Measurements from ENCODE around the gene RECK.

RECK gene

GRCh38 chr9:35998333-35998732, 38.4 kb upstream of the RECK start:
- H3K36me3 ChIP-seq (ENCODE audit: insufficient read depth, insufficient read length, low read length), result no peaks in the 10 kb centered on the region

GRCh38 chr9:36005891-36006290, 30.8 kb upstream of the RECK start:
- Histone ChIP-seq H3K4me1 (ENCODE audit: insufficient read depth, insufficient read length) (no peaks in the 10 kb centered on the region), H3K9me3 (ENCODE audit: insufficient read depth, low read length) (peaks cover 13% of the 10 kb centered on the region; the same call in 1 of the 2 replicates), H3K9ac (ENCODE audit: insufficient read length, low read depth) (no peak overlapping the region), H3K27me3 (ENCODE audit: insufficient read depth, insufficient read length) (no peaks in the 10 kb centered on the region), H3K4me3 (ENCODE audit: insufficient read length, low read depth) (no peak overlapping the region), H3K36me3 (ENCODE audit: insufficient read depth, insufficient read length, low read length) (no peaks in the 10 kb centered on the region)
- TF ChIP-seq SUZ12 (IDR thresholded peaks at IDR 0.05; ENCODE audit: extremely low read depth, insufficient read depth, insufficient read length) (no peak), ZNF274 (IDR thresholded peaks at IDR 0.05; ENCODE audit: low read depth, low read length) (no peak), YY1 (IDR thresholded peaks at IDR 0.05; ENCODE audit: insufficient read depth, insufficient read length) (no peak)
- DNase-seq (ENCODE audit: low read depth, low spot score), result no peak

More at GRCh38 chr9:35998333-35998732, 38.4 kb upstream of the RECK start:
- H3K9ac ChIP-seq (ENCODE audit: insufficient read length, low read depth), result no peak overlapping the region
- no peak for DNase-seq (ENCODE audit: low read depth, low spot score)
- TF ChIP-seq ZNF274 (IDR thresholded peaks at IDR 0.05; ENCODE audit: low read depth, low read length) (no peak), YY1 (IDR thresholded peaks at IDR 0.05; ENCODE audit: insufficient read depth, insufficient read length) (no peak), SUZ12 (IDR thresholded peaks at IDR 0.05; ENCODE audit: extremely low read depth, insufficient read depth, insufficient read length) (no peak)
- no peak overlapping the region for H3K4me3 ChIP-seq (ENCODE audit: insufficient read length, low read depth)
- H3K9me3 ChIP-seq (ENCODE audit: insufficient read depth, low read length), result peaks cover 11% of the 10 kb centered on the region
- peaks cover 4% of the 10 kb centered on the region for H3K4me1 ChIP-seq (ENCODE audit: insufficient read depth, insufficient read length)
- H3K27me3 ChIP-seq (ENCODE audit: insufficient read depth, insufficient read length), result no peaks in the 10 kb centered on the region

GRCh38 chr9:36006549-36007315, 30.0 kb upstream of the RECK start:
- no peak for DNase-seq (ENCODE audit: low read depth, low spot score)
- Histone ChIP-seq H3K27me3 (ENCODE audit: insufficient read depth, insufficient read length) (no peaks in the 10 kb centered on the region), H3K4me3 (ENCODE audit: insufficient read length, low read depth) (no peak overlapping the region), H3K4me1 (ENCODE audit: insufficient read depth, insufficient read length) (no peaks in the 10 kb centered on the region), H3K9me3 (ENCODE audit: insufficient read depth, low read length) (peaks cover 13% of the 10 kb centered on the region; the same call in 1 of the 2 replicates), H3K9ac (ENCODE audit: insufficient read length, low read depth) (no peak overlapping the region), H3K36me3 (ENCODE audit: insufficient read depth, insufficient read length, low read length) (no peaks in the 10 kb centered on the region)
- TF ChIP-seq SUZ12 (IDR thresholded peaks at IDR 0.05; ENCODE audit: extremely low read depth, insufficient read depth, insufficient read length) (no peak), YY1 (IDR thresholded peaks at IDR 0.05; ENCODE audit: insufficient read depth, insufficient read length) (no peak), ZNF274 (IDR thresholded peaks at IDR 0.05; ENCODE audit: low read depth, low read length) (no peak)

- no peaks in the 10 kb centered on the region for H3K36me3 ChIP-seq (ENCODE audit: insufficient read depth, insufficient read length, low read length)
- TF ChIP-seq YY1 (IDR thresholded peaks at IDR 0.05; ENCODE audit: insufficient read depth, insufficient read length) (no peak), SUZ12 (IDR thresholded peaks at IDR 0.05; ENCODE audit: extremely low read depth, insufficient read depth, insufficient read length) (no peak), ZNF274 (IDR thresholded peaks at IDR 0.05; ENCODE audit: low read depth, low read length) (no peak)
- peaks cover 13% of the 10 kb centered on the region; the same call in 1 of the 2 replicates for H3K9me3 ChIP-seq (ENCODE audit: insufficient read depth, low read length)
- H3K4me1 ChIP-seq (ENCODE audit: insufficient read depth, insufficient read length), result no peaks in the 10 kb centered on the region
- no peak overlapping the region for H3K4me3 ChIP-seq (ENCODE audit: insufficient read length, low read depth)
- no peak overlapping the region for H3K9ac ChIP-seq (ENCODE audit: insufficient read length, low read depth)
- H3K27me3 ChIP-seq (ENCODE audit: insufficient read depth, insufficient read length), result no peaks in the 10 kb centered on the region
- no peak for DNase-seq (ENCODE audit: low read depth, low spot score)
These were observed 29.4 kb upstream of the RECK start for GRCh38 chr9:36007316-36007708.

GRCh38 chr9:36007852-36008251, 28.9 kb upstream of the RECK start:
- H3K4me1 ChIP-seq (ENCODE audit: insufficient read depth, insufficient read length), result no peaks in the 10 kb centered on the region
- no peak for DNase-seq (ENCODE audit: low read depth, low spot score)
- no peak overlapping the region for H3K4me3 ChIP-seq (ENCODE audit: insufficient read length, low read depth)
- H3K9me3 ChIP-seq (ENCODE audit: insufficient read depth, low read length), result peaks cover 13% of the 10 kb centered on the region; the same call in 1 of the 2 replicates
- no peaks in the 10 kb centered on the region for H3K27me3 ChIP-seq (ENCODE audit: insufficient read depth, insufficient read length)
- no peak for TF ChIP-seq SUZ12 (IDR thresholded peaks at IDR 0.05; ENCODE audit: extremely low read depth, insufficient read depth, insufficient read length)
- TF ChIP-seq YY1 (IDR thresholded peaks at IDR 0.05; ENCODE audit: insufficient read depth, insufficient read length), result no peak
- TF ChIP-seq ZNF274 (IDR thresholded peaks at IDR 0.05; ENCODE audit: low read depth, low read length), result no peak
- no peaks in the 10 kb centered on the region for H3K36me3 ChIP-seq (ENCODE audit: insufficient read depth, insufficient read length, low read length)
- H3K9ac ChIP-seq (ENCODE audit: insufficient read length, low read depth), result no peak overlapping the region

- TF ChIP-seq ZNF274 (IDR thresholded peaks at IDR 0.05; ENCODE audit: low read depth, low read length) (no peak), YY1 (IDR thresholded peaks at IDR 0.05; ENCODE audit: insufficient read depth, insufficient read length) (no peak), SUZ12 (IDR thresholded peaks at IDR 0.05; ENCODE audit: extremely low read depth, insufficient read depth, insufficient read length) (no peak)
- H3K36me3 ChIP-seq (ENCODE audit: insufficient read depth, insufficient read length, low read length), result no peaks in the 10 kb centered on the region
- H3K4me1 ChIP-seq (ENCODE audit: insufficient read depth, insufficient read length), result no peaks in the 10 kb centered on the region
- H3K9me3 ChIP-seq (ENCODE audit: insufficient read depth, low read length), result peaks cover 13% of the 10 kb centered on the region; the same call in 1 of the 2 replicates
- no peak overlapping the region for H3K4me3 ChIP-seq (ENCODE audit: insufficient read length, low read depth)
- H3K9ac ChIP-seq (ENCODE audit: insufficient read length, low read depth), result no peak overlapping the region
- DNase-seq (ENCODE audit: low read depth, low spot score), result peak; percentile 61
- no peaks in the 10 kb centered on the region for H3K27me3 ChIP-seq (ENCODE audit: insufficient read depth, insufficient read length)
These were observed 27.9 kb upstream of the RECK start for GRCh38 chr9:36008774-36009300.

- TF ChIP-seq YY1 (IDR thresholded peaks at IDR 0.05; ENCODE audit: insufficient read depth, insufficient read length) (no peak), SUZ12 (IDR thresholded peaks at IDR 0.05; ENCODE audit: extremely low read depth, insufficient read depth, insufficient read length) (no peak), ZNF274 (IDR thresholded peaks at IDR 0.05; ENCODE audit: low read depth, low read length) (no peak)
- Histone ChIP-seq H3K9me3 (ENCODE audit: insufficient read depth, low read length) (peaks cover 8% of the 10 kb centered on the region; the same call in 1 of the 2 replicates), H3K4me1 (ENCODE audit: insufficient read depth, insufficient read length) (no peaks in the 10 kb centered on the region), H3K4me3 (ENCODE audit: insufficient read length, low read depth) (no peak overlapping the region), H3K9ac (ENCODE audit: insufficient read length, low read depth) (no peak overlapping the region), H3K36me3 (ENCODE audit: insufficient read depth, insufficient read length, low read length) (no peaks in the 10 kb centered on the region), H3K27me3 (ENCODE audit: insufficient read depth, insufficient read length) (no peaks in the 10 kb centered on the region)
- DNase-seq (ENCODE audit: low read depth, low spot score), result no peak
These were observed 25.3 kb upstream of the RECK start for GRCh38 chr9:36011379-36011778.

Measured in NT2/D1 (cell line).